SK-N-MC (cell line): ENCODE measurements around the gene POLR2H.

ENCODE experiments used
- EZH2 ChIP-seq: fragments of 200-600 bp; sonication (generic); IDR thresholded peaks from one replicate; pipeline ENCODE4 v1.6.1; 2017; ENCODE audit warnings: antibody characterized with exemption
- POLR2AphosphoS5 ChIP-seq: IDR thresholded peaks from 2 replicates; pipeline ENCODE4 v1.6.1; 2012; ENCODE audit warnings: mild to moderate bottlenecking, low read depth, low read length, borderline replicate concordance

DNA sequence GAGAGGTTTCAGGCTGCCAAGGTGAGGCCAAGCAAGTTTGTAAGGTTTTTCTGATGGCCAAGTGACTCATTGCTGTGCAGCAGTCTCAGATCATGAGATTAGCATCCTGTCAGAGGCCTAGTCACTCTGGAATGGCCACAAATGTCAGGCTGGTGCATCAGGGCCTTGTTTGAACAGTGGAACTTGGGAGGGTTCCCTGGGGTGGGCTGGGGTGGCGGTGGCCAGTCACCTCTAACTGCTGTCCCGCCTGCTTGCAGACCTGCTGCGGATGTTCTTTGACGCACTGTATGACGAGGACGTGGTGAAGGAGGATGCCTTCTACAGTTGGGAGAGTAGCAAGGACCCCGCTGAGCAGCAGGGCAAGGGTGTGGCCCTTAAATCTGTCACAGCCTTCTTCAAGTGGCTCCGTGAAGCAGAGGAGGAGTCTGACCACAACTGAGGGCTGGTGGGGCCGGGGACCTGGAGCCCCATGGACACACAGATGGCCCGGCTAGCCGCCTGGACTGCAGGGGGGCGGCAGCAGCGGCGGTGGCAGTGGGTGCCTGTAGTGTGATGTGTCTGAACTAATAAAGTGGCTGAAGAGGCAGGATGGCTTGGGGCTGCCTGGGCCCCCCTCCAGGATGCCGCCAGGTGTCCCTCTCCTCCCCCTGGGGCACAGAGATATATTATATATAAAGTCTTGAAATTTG lies 26.9 kb upstream of the POLR2H start:
- no peak for TF ChIP-seq EZH2
- no peak; the same call in 1 of the 2 replicates for TF ChIP-seq POLR2AphosphoS5
